GM08714 (cell line): Measurements from ENCODE around the gene CLPX.

Experiments used
- H3K4me3 ChIP-seq: fragments of 200-500 bp; sonication (Bioruptor generic); 2 replicates; pipeline ENCODE4 v1.5.1; 2014; ENCODE audit warnings: mild to moderate bottlenecking, low read length, inconsistent platforms
- ZNF274 ChIP-seq: IDR thresholded peaks from 2 replicates; pipeline ENCODE4 v1.6.1; 2012; ENCODE audit warnings: mild to moderate bottlenecking, low read depth, low read length

CLPX gene

DNA sequence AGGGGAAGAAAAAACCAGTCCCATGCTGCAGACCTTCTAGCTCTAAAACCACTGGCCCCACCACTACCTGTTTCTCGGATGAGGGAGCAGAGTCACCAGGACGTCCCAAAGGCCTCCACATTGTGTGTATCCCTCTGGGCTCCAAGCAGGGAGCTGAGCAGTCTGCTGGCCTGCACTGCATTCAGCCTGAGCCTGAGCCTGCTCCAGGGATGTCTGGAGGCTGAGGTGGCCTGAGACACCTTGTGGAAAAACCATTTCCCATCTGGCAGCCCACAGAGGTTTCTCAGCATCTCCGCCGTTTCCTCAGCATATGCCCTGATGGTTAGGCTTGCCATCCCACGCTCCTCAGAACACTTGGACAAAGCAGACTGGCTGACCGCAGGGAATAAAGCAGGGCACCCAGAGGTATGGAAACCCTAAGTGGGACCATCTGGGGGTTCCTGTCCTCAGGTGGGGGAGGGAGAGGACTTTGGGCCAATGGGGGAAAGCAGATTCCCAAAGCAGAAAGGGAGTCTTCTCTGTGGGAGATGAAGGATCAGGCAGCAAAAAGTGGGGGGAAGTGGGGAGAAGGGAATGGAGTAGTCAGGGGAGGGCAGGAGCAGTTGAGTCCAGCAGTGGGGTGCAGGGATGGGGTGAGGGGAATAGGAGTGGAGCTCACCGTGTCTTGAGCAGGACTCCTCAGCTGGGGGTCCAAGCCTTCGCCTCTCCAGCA is 25.8 kb upstream of the CLPX start, which contains the start of gene CILP:
Gene CILP, minus strand, starts transcription at position 704 of the 712 bp plus-strand sequence. CDS start 1,718 bp downstream, outside the sequence.
- no peak for TF ChIP-seq ZNF274
- H3K4me3 ChIP-seq: no peak within 1 kb of the TSS

DNA sequence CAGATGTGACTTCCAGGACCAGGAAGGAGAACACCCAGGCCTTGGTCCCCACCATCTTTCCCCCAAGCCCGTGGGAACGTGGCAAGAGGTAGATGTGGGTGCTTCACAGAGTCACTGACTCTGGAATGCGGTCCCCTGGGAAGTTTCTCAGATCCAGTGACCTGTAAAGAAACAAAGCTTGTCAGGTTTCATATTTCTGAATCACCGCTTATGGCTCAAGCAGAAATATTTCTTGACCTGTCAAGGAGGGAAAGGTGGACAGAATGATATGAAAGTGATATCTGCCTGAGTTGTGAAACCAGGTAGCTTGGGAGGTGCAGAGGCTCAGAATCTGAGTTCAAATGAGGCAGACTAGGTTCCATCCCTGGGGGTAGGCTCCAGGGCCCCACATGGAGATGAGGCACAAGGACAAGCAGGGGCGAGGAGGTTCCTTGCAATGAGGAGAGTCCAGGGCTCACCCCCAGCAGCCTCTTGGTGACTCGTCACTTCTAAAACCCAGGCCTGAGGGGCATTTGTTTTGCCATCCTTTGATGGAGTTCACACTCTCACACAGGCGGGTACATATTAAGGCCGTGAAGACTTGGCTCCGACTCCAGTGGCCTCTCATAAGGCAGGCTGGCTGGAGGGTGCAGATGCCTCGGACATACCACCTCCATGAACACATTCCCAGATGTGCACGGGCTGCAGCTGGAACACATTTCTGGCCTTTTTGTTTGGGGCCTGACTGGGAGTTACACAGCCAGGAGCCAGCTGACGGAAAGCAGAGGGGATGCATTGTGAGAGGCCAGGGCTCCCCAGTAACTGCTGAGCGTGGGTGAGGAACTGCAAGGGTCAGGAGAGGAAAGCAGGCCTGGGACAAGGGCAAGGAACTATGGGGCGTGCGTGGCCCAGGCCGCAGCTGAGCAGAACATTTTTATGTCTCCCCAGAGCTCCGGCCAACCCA is 24.8 kb upstream of the CLPX start:
- TF ChIP-seq ZNF274: no peak
- H3K4me3 ChIP-seq: no peak overlapping the region

DNA sequence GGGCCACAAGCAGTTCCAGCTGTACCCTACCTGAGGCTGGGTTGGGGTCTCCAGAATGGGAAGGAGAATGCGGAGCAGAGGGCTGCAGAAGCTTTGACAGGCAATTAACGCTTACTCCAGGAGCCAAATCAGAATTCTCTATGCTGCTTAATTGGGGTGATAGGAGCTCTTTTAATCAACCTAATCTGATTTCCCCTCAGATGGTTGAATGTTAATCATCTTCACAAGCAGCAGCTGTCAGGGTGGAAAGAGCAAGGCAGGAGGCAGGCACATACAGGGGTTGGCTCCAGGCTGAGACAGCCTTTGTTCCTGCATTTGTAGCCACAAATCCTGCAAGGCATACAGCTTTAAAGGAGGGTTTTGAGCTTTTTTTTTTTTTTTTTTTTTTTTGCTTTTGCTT is 23.5 kb upstream of the CLPX start:
- H3K4me3 ChIP-seq: no peak overlapping the region

DNA sequence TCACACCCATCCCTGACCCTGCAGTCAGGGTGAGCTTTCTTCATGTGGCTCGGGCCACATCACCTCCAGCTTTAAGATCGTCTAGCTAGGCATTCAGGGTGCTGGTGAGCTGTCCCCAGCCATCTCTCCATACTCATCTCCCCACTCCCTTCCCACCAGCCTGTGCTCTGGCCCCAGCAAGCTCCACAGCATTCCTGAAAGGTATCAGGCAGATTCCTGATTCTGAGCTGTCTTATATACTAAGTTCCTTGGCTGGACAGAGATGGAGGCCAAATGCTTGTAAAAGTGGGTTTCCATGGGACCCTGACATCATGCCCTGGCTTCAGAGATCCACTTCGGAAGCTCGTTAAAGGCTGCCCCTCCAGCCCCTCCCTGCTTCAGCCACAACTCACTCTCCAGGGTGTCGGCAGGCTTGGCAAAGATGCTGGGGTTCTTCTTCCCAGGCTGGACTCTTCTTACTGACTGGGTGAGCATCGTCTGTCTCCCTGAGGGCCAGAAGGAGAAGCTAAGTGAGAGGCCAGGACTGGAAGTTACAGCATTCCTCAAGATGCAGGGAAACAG is 22.2 kb upstream of the CLPX start:
- TF ChIP-seq ZNF274: no peak
- no peak overlapping the region for H3K4me3 ChIP-seq

More for the DNA sequence above, 23.5 kb upstream of the CLPX start:
- TF ChIP-seq ZNF274: no peak

DNA sequence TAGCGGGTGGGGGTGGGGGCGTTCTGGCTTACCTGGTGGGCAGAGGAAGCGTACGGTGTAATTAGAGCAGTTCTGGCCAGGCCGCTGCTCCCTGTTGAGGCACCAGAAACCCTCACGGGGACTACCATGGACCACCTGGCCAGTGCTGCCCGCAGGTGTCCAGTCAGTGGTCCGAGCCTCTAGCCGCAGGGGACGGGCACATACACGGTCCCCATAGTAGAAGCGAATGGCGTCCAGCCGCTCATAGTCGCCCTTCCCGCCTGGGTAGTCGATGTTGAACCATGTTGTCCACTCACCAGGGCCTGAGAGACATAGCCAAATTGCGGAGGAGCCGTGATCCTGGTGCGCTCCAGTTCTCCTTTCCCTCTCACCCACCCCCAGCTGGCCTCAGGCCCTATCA is 21.6 kb upstream of the CLPX start:
- no peak overlapping the region for H3K4me3 ChIP-seq
- TF ChIP-seq ZNF274: no peak

DNA sequence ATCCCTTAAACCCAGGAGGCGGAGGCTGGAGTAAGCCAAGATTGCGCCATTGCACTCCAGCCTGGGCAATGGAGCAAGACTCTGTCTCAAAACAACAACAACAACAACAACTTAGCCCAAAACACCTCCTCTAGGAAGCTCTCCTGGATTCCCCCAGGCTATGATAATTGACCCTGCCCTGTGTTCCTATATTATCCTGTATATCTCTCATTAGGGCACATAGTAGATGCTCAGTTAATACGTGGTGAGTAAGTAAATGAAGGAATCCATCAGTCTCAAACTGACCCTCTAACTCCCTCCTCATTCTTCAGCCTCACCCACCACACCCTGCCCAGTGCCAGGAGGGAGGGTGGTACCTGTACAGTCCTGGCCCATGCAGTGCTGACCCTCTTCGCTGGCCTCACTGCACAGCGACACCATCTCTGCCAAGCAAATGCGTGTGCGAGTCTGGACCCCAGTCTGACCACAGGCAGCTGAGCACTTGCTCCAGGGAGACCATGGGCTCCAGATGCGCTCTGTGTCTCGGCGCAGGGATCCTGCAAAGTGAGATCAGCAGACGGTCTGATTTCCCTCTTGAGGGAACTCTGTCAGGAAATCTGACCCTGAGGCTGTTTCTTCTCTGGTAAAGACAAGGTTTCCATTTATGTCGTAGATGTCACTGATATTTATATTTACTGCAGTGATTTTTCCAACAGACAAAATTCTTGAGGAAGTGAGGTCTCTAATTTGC is 20.0 kb upstream of the CLPX start:
- no peak for TF ChIP-seq ZNF274
- no peak overlapping the region for H3K4me3 ChIP-seq

DNA sequence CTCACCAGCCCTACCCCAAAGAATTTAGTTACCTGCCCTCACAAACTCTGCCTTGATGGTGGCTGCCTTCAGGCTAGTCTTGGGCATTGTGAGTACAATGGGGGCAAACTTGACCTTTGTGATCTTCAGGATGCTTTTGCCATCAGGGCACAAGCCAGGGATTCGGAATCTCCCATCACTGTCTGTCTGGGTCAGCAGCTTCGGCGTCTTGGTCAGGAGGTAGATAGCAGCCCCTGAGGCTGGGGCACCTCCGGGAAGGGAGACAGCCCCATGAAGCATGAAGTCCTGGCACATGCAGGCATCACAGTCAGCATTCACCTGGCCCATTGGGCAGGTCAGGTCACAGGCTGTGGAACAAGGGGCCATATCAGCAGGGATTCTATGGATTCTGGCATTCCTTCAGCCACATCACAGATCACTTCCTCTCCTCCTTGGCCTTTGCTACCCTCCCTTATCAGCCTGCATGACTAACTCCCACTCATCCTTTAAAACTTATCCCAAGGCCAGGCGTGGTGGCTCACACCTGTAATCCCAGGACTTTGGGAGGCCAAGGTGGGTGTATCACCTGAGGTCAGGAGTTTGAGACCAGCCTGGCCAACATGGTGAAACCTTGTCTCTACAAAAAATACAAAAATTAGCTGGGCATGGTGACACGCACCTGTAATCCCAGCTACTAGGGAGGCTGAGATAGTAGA is 19.2 kb upstream of the CLPX start:
- H3K4me3 ChIP-seq: no peak overlapping the region
- no peak for TF ChIP-seq ZNF274

DNA sequence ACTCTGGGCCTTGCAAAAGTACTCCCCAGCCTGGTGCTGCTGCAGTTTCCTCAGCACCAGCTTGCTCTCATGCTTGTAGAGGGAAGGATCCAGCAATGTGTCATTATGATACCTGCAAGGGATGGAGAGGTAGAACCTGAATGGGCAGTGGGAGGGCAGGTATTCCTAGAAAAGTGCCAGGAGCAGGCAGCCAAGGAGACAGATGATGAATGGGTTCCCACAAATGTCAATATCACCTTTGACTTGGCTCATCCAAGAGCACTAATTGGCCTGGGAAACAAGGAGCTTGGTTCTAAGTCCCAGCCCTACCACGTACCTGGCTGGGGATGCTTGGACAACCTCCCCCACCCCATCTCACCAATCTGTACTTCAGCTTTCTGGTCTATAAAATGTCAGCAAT is 16.8 kb upstream of the CLPX start:
- H3K4me3 ChIP-seq: no peak overlapping the region
- TF ChIP-seq ZNF274: no peak

DNA sequence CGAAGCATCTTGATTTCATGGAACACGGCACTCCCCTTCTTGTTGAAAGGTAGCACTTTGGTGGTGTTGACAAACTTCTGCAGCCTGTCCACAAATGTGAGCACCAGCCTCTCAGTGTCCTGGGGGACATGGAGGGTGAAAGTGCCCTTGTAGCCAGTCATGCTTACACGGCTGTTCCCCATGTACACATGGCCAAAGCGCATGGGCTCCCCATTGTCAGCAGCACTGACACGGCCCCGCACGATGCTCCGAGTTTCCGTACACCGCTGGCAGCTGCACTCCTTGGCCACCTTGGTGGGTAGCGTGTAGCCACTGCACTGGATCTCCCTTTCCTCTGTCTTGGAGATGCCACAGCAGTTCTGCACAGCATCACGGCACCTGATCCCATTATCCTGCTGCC is 13.4 kb upstream of the CLPX start:
- no peak for TF ChIP-seq ZNF274
- H3K4me3 ChIP-seq: no peak overlapping the region

DNA sequence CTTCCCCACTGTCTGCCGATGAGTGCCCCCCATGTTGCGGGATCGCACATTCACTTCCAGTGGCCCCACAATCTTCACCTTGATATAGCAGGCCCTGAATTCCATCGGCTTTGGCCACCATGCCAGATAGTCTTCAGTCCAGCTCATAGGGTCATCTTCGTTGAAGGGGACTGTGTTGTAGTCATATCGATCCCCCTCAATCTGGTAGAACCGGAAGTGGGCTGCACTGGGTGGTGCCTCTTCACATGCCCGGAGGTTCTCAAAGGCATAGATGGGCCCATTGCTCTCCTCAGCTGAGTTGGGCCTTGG is 12.1 kb upstream of the CLPX start:
- H3K4me3 ChIP-seq: no peak overlapping the region
- TF ChIP-seq ZNF274: no peak

DNA sequence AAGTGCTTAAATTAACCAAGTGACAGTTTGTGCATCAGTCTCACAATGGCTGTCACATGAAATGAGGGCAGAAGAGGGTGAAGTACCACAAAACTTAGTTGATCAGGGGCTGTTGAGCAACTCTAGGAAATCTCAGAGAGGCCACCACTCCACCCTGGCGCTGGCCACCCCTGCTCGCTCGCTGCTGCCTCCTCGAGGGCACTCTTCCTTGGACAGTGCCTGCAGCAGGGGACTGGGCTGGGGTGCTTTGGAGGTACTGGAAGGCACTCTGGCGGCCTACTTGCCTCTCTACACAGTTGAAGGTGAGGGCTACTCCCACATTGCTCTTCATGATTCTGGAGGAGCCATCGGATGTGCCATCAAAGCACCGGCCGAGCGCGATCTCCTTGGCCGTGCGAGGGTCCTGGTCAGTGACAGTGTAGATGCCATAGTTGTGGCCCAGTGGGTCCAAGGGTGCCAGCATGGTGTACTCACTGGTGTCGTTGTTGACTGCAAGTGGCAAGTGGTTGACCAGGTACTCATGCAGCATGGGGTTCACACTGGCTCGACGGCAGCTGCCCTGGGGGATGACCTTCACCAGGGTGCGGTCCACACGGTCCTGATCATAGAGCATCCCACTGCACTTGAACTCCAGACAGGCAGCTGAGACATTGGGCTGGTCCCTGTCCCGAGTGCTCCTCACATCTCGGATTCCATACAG is 11.6 kb upstream of the CLPX start:
- TF ChIP-seq ZNF274: no peak
- no peak overlapping the region for H3K4me3 ChIP-seq

DNA sequence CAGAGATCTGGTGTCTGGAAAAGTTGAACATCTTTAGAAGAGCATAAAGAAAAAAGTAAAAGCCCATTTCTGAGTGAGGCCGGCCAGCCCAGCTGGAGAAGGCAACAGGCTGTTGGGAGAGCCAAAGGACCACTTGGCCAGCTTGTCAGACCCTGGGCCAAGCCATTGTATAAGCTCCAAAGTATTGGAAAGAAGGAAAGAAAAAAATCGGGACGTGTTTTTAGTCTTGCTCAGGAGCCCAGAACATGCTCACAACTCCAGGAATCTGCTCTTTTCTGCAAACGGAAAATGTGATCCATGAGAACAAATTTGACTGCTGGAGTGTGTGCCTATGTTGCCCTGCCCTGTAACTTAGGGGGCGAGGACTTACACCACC is 10.4 kb upstream of the CLPX start:
- H3K4me3 ChIP-seq: no peak overlapping the region
- no peak for TF ChIP-seq ZNF274
